Measurements from ENCODE around the gene THSD4.
"Not testable (repeated sequence)": the region's sequence is repeated elsewhere in the genome, so short reads cannot be mapped to it uniquely, and the experiment has no call there.

The THSD4 gene

GRCh38 chr15:71301958-71302621 lies 186.8 kb downstream of the THSD4 start:
- no peak for DNase-seq

DNA sequence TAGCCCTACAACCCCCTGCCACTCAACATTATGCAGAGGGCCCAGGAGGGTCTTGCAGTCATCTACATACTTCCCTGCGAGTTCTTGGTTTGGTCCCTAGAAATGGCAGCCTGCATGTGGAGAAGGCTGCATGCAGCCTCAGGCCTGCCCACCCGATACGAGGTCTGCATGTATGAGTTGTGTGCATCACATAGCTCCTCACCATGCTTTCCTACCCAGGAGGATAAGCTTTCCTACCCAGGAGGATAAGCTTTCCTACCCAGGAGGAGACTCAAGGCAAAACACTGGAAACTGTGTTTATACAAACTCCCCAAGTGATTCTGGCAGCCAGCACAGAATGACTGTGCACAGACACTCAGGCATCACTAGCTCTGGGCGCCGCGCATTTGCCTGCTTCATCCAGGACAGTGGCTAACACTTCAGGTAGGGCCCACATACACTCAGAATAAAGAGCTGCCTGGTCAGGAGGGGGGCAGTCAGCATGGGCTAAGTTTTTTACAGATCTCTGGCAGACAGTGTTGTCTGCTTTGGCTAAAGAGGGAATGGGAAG lies 187.7 kb downstream of the THSD4 start:
- no peak for DNase-seq

DNA sequence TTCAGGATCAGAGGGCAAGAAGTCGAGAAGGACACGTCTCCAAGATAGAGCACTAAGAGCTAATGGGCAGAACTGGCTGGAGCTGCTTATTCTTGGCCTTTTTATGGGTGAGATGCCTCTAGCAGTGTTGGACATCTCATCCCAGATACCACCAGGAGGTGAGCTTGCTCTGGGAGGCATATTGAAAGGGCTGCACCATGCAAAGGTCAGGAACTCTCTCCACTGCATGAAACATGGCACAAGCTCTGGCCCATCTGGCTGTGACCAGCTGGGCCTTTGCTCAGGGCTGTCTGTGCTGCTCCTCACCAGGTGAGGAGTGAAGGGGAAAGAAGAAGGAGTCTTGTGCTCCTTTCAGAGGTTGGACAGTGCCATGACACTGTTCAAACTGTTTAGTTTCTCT lies 188.7 kb downstream of the THSD4 start:
- no peak for DNase-seq

DNA sequence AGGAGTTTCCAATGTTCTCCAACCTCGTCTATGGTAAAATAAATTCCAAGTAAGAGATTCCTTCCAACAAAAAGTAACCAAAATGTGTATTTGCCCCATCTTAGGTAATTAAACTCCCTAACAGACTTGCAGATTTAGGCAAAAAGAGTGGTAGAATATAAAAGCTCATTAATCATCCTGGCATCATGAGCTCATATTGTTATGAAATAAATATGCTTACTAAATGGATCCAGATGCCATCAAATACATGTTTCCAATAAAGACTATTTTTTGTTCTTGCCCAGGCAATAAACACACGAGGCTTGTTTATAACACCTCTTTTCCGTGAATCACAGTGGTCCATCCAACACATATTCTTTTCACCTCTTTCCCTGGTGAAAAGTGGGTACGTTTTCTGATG lies 189.4 kb downstream of the THSD4 start:
- no peak for DNase-seq

DNA sequence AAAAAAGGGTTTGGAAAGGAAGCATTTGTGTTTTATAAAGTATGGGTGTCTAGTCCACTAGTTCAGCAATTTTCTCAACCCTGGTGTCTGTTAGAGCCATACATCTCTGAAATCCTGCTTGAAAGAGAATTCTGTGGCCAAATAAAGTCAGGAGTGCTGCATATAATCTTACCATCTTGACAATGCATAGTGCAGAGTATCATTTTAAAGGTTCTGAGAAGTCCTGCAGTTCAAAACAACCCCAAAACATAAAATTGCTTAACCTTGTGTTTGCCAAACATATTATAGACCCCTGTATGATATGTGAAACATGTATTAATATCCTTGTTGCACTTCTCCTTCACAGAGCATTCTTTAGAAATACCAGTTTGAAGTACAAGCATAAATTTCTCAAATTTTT lies 191.3 kb downstream of the THSD4 start:
- DNase-seq, result no peak

DNA sequence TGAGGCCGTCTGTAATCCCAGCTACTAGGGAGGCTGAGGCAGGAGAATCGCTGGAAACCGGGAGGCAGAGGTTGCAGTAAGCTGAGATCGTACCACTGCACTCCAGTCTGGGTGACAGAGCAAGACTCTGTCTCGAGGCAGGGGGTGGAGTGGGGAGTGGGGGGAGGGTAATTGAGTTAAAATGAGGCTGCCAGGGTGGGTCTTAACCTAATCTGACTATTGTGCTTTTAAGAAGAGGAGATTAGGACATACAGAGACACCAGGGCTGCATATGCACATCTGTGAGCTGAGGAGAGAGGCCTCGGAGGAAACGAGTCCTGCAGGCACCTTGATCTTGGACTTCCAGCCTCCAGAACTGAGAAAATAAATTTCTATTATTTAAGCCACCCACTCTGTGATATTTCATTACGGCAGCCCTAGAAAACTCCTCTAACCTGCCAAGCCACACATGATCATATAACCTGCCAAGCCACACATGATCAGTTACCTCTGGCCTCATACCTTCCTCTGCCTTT lies 197.0 kb downstream of the THSD4 start:
- no peak for DNase-seq

DNA sequence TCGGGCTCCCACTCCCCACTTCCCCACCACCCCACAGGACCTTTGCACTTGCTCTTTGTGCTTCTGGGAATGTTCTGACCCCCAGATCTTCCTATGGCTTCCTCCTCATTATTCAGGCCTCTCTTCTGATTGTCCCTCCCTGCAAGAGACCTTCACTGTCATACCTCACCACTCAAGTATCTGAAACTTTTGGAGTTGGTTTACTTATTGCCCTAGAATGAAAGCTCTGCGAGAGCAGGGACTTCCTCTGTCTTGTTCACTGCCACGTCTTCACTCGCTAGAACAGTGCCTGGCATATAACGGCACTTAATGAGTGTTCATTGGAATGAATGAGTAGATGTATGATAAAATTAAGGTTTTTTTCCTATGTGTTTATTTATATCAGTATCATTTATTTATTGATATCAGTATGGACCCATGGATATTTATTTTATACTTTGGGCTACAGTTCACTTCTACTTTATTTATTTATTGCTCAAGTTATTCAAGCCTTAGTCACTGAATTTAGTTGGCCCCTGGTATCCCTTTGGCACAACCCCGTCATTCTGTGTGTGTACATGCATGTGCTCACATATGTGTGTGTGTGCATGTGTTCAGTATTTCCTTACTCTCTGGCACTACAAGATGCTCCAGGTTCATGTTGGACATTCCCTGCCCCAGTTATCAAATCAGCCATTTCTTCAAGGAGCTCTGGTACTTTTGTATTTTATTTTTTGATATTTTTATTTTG lies 197.6 kb downstream of the THSD4 start:
- no peak for DNase-seq

DNA sequence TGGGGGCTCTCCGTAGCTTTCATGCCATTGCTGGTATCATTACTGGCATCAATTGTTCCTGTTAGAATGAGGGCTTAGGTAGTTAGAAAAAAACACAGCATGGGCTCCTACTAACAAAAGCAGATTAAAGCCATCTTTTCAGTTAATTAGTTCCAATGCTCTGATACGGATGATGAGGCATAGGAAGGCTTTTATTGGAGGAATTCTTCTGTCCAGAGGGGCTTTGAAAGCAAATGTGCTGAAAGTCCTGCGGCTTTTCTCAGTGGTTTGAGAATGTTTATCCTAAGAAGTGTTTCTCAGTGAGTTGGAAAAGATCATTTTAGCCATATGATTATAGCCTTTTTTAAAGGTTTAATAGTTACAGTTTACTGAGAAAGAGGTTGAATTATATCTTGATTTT lies 198.5 kb downstream of the THSD4 start:
- DNase-seq, result no peak

GRCh38 chr15:71314956-71315537 lies 199.8 kb downstream of the THSD4 start:
- no peak for DNase-seq

- no peak for DNase-seq
Measured at GRCh38 chr15:71316911-71317310, 201.6 kb downstream of the THSD4 start.

DNA sequence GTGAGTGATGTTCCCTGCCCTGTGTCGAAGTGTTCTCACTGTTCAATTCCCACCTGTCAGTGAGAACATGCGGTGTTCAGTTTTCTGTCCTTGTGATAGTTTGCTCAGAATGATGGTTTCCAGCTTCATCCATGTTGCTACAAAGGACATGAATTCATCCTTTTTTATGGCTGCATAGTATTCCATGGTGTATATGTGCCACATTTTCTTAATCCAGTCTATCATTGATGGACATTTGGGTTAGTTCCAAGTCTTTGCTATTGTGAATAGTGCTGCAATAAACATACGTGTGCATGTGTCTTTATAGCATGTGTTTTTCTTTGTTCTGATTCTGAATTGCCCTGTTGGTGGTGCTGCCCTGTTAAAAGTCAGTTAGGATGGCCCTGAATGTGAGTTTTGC lies 204.2 kb downstream of the THSD4 start:
- DNase-seq, result not testable (repeated sequence)

DNA sequence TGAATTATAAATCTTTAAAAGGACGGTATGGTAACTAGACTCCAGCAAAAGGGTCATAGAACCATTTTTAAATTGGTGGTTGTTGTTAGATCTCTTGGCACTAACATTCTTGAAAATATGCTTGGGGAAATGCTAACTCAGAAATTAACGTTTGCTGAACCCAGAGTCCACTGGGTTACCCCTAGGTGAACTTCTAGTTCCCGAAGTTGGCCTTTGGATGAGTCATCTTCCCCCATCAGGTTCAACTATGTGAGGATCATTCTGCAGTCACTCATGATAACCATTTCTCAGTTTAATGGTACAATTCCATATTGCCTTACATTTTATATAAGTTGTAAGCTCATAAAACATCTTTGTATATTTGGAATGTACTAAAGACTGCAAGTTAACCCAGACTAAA lies 204.7 kb downstream of the THSD4 start:
- DNase-seq, result no peak

DNA sequence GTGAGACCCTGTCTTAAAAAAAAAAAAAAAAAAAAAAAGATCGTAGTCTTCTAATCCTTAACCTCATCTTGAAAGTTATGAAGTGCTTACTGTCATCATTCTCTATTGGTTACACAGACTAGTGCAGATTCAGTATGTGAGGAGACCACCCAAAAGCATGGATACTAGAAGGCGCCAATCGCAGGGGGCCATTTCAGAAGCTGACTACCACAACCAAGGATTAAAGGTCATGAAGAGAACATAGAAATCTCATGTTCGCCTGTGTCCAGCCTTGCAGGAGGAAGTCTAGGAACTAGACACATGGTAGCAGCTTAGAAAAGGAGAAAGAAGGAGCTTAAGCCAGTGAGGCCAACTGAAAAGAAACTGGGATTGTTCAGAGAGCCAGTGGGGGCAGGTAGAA lies 207.8 kb downstream of the THSD4 start:
- no peak for DNase-seq

GRCh38 chr15:71323584-71323983 lies 208.3 kb downstream of the THSD4 start:
- DNase-seq, result no peak

DNA sequence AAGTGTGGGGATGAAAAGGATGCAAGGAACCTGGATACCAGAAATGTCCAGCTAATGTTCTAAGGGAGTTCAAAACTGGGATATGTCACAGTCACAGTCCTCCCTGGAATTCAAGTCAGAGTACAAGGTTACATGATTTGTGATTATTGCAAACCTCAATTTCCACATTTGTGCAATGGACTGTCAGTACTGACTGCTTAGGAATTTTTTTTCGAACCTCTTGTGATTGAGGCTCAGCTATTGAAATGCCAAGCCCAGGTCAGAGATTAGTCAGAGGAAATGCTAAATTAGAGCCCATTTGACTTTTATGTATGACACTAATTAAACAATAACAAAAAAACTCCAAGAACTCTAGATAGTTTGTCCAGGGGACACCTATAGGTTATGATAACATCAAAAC lies 210.2 kb downstream of the THSD4 start:
- DNase-seq, result no peak

DNA sequence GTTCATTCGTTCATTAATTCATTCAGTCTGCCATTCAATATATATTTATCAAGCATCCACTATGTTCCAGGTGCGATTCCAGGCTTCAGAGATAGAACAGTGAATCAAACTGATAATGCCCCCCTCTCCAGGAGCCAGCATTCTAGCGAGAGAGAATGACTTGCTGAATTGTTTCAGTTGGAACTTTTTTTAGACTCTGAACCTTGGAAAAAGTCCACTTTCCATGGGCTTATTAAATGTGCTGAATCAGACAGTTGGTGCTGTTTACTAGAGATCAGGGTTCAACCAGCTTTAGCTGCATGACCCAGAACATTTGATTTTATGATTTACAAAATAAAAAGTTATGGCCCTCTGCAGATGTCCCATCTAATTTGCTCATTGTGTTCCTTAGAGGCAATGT lies 213.2 kb downstream of the THSD4 start:
- no peak for DNase-seq

- no peak for DNase-seq
Measured at GRCh38 chr15:71329041-71329440, 213.8 kb downstream of the THSD4 start.

- DNase-seq, result no peak
Measured at GRCh38 chr15:71329497-71330260, 214.4 kb downstream of the THSD4 start.

- no peak for DNase-seq
Measured at GRCh38 chr15:71330638-71331162, 215.4 kb downstream of the THSD4 start.

- DNase-seq, result no peak
Measured at GRCh38 chr15:71331173-71331572, 215.9 kb downstream of the THSD4 start.

DNA sequence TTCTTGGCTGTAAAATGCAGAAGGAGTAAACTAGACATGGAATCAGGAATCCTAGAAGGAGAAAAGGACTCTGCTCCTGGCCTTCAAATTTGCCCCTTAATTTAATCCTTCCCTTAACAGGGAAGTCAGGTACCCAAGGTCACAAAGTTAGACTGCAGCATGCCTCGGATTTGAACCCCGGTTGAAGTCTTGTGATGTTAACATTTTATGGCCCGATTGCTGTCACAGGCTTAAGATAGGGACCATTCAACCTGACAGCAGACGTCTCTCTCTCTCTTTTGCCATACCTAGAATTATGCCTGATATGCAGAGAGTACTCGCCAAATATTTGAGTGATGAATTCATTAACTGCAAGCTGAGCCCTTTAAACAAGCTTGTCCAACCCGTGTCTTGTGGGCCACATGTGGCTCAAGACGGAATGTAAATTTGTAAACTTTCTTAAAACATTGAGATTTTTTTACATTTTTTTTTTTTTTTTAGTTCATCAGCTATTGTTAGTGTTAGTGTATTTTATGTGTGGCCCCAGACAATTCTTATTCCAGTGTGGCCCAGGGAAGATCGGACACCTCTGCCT lies 217.2 kb downstream of the THSD4 start:
- no peak for DNase-seq

GRCh38 chr15:71333136-71333700 lies 217.9 kb downstream of the THSD4 start:
- DNase-seq, result no peak

Measured in CD4-positive, alpha-beta T cell treated with Interleukin-12 subunit alpha and Interleukin-12 subunit beta, for 1 hour (primary cell).